ENCODE results near the gene UCK2.
A peak's percentile ranks its signal among the peaks of the same experiment; 100 is the strongest.

DNA sequence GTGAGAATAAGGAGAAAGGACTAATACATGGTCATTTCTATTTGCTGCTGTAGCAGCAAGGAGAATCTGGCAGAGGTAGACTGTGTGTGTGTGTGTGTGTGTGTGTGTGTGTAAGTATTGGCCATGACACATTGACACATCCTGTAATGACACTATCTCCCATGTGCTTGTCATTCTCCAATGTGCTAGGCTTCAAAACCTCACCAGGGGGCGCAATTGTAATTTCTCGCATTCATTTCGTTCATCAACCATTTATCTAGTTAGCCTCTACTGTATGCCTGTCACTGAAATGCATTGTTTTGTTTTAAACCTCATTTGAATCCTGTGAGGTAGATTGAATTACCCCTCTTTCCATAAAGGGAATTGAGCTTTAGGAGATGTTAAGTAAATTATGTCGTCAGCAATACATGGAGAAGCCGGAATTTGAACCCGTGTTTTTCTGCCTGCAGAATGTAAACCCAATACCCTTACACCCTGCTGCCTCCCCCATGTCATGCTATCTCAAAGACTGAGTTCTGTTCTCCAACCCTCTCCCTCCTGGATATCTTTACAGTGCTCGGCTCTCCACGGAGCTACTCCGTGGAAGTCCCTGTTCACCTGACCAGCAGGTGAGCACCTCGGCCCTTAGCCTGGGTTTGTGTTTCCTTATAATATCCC, 100.8 kb downstream of the UCK2 start:
- TF ChIP-seq CTCF (IDR thresholded peaks at IDR 0.05; ENCODE audit: low read depth, low read length) (peak; percentile 92), EZH2phosphoT487 (IDR thresholded peaks at IDR 0.05; ENCODE audit: low read depth) (no peak)
